Stimulated activated CD4-positive, alpha-beta T cell treated with anti-CD3 and anti-CD28 coated beads, Interleukin-12 subunit alpha, Interleukin-12 subunit beta, amount 100 ng/mL, for 4 hours (primary cell): ENCODE results near the gene YIPF6.
"Not testable (repeated sequence)": the region's sequence is repeated elsewhere in the genome, so short reads cannot be mapped to it uniquely, and the experiment has no call there.

Experiments
- DNase-seq: peaks from one replicate; pipeline ENCODE4 v3.0.0-alpha.2; 2020

The YIPF6 gene, protein sequence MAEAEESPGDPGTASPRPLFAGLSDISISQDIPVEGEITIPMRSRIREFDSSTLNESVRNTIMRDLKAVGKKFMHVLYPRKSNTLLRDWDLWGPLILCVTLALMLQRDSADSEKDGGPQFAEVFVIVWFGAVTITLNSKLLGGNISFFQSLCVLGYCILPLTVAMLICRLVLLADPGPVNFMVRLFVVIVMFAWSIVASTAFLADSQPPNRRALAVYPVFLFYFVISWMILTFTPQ

DNA sequence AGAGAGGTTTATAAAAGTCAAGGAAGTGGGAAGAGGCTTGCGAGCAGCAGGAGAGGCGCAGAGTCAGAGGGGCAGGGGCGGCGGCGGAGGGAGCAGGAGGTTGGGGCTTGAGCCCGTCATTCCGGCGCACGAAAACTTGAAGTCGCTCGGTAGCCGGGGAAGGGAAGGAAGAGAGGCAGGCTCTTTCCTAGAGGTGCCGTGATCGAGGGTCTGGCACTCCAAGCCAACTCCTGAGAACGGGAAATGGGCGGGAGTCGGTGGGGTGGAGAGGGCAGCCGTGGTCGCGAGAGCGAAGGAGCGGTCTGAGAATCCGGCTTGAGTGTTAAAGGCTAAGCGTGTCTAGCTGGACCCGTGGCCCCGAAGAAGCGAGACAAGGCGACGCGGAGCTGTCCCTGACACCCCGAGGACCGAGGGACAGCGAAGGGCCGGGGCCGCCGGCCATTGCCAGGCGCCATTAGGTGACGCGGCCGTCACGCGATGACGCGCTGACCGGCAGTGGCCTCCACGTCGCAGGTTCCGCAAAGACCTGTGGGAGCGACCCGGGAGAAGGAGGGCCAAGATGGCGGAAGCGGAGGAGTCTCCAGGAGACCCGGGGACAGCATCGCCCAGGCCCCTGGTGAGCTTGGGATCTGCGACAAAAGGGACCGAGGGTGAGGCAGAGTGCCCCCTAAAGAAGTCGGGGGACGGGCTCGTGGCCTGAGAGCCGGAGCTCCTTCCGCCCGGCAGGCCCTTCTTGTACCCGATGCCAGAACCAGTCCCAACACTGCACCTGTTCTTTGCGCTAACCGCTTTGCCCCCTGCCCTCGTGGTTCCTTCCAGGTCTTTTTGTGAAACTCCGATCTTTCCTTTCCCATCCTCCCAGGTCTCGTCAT lies at the start of gene YIPF6:
TSS of gene YIPF6 (plus strand) at position 544 of the 872 bp plus-strand sequence. CDS start at position 560, 16 bp downstream.
- DNase-seq, result peak; percentile 61

DNA sequence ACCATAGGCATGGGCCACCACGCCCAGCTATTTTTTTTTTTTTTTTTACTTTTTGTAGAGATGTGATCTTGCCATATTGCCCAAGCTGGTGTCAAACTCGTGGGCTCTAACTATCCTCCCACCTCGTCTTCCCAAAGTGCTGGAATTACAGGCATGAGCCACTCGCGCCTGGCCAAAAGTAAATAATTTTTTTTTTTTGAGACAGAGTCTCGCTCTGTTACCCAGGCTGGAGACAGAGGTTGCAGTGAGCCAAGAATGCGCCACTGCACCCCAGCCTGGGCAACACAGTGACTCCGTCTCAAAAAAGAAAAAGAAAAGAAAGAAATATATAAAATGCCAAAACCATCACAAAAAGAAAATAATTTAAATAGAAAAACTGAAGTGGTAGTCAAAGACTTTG lies 47.1 kb upstream of the YIPF6 start:
- DNase-seq, result no peak

DNA sequence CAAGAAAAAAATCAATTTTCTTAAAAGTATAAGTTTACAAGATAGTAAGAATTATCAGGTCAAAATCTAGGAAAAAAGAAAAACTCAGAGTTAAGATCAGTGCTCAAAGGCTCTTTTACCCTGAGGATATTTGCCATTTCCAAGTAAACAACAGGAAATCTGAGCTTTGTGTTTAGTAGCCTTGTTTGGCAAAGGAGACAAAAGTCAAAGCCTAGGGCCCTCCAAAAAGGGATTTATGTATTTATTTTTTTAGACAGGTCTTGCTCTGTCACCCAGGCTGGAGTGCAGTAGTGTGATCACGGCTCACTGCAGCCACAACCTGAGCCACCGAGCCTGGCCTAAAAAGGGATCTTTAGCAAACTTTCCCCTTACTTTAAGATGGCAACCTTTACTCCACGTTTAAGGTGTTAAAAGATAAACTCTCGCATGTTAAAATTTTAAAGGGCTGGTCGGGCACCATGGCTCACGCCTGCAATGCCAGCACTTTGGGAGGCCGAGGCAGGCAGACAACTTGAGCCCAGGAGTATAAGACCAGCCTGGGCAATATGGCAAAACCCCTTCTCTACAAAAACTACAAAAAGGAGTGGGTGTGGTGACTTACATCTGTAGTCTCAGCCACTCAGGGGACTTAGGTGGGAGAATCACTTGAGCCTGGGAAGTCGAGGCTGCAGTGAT lies 44.2 kb upstream of the YIPF6 start:
- no peak for DNase-seq

DNA sequence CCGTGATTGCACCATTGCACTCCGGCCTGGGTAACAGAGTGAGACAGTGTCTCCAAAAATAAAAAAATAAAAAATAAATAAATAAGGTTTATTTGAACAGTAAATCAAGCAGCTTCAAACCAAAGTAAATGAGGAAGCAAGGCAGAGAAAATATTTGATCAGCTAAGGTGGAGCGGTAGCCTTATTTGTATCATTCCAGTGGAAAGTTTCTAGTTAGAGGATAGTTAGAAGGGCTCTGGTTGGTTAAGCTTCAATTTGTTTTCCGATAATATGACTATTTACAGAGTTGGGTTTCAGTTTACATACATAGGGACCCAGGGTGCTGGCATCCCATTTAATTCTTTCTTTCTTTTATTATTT lies 43.7 kb upstream of the YIPF6 start:
- no peak for DNase-seq

DNA sequence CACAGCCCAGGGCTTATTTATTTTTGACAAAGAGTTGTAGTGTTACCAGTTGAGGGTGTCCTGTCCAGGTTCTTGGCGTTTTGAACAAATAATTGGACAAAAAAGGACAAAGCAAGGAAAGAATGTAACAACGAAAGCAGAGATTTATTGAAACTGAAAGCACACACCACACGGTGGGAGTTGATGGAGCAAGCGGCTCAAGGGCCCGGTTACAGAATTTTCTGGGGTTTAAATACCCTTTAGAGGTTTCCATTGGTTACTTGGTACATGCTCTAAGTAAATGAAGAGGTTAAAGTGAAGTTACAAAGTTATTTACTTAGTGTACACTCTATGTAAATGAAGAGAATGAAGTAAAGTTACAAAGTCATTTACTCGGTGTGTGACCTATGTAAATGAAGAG lies 37.8 kb upstream of the YIPF6 start:
- DNase-seq, result no peak

DNA sequence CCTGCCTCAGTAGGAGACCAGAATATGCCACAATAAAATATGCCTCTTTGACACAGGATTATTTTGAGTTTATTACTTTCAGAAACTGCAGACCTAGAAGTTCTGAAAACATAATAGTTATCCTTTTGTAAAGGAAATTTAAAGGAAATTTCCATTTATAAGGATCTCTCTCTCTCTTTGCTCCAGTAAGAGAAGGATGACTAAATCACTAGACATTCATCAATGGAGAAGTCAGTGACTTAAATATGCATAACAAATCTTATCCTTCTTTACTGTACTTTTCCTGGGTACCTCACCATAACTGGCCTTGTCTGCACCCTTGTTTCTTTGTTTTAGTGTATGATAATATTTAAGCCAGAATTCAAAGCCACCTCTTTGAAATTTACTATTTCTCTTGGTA lies 37.3 kb upstream of the YIPF6 start:
- no peak for DNase-seq

DNA sequence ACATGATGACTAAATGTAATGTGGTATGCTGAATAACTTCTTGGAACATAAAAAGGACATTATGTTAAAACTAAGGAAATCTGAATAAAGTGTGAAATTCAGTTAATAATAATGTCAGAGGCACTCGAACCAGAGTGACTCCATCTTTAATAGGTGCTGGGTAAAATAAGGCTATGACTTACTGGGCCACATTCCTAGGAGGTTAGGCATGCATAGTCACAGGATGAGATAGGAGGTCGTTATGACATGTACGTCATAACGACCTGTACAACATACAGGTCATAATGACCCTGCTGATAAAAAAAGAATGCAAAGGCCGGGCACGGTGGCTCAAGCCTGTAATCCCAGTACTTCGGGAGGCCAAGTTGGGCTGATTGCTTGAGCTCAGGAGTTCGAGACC lies 36.7 kb upstream of the YIPF6 start:
- no peak for DNase-seq

DNA sequence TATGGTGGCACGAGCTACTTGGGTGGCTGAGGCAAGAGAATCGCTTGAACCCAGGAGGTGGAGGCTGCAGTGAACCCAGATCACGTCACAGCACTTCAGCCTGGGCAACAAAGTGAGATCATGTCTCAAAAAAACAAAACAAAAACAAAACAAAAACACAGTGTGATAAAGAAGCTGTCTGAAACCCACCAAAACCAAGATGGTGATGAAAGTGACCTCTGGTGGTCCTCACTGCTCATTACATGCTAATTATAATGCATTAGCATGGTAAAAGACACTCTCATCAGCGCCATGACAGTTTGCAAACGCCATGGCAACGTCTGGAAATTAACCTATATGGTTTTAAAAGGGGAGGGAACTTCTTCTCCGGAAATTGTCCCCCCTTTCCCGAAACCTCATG lies 36.2 kb upstream of the YIPF6 start:
- no peak for DNase-seq

DNA sequence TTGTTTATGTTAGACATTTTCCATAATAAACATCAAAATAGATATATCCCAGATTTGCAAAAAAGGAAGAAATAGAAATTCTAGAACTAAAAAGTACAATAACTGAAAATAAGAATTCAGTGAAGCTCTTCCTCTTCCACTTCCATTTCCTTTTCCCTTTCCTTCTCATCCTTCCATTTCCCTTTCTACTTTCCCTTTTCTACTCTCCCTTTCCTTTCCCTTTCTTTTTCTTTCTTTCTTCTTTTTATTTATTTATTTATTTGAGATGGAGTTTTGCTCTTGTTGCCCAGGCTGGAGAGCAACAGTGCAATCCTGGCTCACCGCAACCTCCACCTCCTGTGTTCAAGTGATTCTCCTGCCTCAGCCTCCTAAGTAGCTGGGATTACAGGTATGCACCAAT lies 35.0 kb upstream of the YIPF6 start:
- DNase-seq, result no peak

DNA sequence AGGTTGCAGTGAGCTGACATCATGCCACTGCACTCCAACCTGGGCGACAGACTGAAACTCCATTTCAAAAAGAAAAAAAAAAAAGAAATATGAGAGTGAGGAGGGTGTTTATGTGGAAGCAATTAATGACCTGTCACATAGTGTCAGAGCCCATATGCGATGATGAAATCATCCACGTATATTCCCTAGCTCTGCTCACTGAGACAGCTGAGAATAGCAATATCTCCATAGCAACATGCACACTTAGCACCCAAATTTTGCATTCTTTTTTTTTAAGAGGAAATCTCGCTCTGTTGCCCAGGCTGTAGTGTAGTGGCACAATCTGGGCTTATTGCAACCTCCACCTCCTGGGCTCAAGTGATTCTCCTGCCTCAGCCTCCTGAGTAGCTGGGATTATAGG lies 34.1 kb upstream of the YIPF6 start:
- no peak for DNase-seq

DNA sequence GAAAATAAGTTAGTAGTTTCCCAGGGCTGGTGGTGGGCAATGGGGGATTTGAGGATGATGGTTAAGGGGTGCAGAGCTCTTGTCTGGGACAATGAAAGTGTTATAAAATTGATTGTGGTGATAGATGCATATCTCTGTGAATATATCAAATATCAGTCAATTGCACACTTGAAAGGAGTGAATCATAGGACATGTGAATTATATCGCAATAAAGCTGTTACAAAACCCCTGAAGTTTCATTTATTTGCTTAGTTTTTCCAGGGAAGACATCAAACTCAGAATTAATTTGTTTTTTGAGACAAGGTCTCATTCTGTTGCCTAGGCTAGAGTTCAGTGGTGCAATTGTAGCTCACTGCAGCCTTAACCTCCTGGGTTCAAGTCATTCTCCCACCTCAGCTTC lies 17.9 kb upstream of the YIPF6 start:
- no peak for DNase-seq

DNA sequence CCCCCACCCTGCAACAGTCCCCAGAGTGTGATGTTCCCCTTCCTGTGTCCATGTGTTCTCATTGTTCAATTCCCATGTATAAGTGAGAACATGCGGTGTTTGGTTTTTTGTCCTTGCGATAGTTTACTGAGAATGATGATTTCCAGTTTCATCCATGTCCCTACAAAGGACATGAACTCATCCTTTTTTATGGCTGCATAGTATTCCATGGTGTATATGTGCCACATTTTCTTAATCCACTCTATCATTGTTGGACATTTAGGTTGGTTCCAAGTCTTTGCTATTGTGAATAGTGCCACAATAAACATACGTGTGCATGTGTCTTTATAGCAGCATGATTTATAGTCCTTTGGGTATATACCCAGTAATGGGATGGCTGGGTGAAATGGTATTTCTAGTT lies 12.7 kb upstream of the YIPF6 start:
- DNase-seq, result not testable (repeated sequence)

DNA sequence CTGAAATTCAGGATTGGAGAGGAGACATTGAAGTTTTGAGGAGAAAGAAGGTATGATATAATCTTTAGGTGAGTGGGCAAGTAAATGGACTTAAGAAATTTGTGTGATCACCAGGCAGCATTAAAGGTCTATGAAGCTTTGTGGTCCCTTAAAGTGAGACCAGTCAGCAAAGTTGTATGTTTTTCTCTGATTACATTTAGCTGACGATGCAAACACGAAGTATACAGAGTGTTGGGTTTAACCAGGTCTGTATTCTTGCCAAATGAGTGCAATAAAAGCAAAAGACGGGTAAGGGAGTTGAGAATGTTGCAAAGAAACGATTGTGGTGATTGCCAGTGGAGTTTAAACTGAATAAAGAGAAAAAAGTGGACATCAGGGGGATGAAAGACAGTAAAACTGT lies 11.6 kb upstream of the YIPF6 start:
- no peak for DNase-seq

DNA sequence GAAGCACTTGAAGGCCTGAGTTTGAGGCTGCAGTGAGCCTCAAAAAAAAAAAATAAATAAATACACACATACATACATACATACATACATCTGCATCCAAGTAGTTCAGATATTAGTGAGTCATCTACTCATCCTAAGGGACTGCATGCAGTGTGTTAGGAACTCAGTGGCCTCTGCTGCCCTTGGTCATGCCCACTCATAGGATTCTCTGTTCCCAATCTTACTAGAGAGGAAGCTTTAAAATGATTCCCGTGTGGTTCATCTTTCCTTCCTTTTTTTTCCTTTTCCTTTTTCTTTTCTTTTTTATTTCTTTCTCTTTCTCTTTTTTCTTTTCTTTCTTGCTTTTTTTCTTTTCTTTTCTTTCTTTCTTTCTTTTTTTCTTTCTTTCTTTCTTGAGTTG lies 10.9 kb upstream of the YIPF6 start:
- DNase-seq, result no peak

DNA sequence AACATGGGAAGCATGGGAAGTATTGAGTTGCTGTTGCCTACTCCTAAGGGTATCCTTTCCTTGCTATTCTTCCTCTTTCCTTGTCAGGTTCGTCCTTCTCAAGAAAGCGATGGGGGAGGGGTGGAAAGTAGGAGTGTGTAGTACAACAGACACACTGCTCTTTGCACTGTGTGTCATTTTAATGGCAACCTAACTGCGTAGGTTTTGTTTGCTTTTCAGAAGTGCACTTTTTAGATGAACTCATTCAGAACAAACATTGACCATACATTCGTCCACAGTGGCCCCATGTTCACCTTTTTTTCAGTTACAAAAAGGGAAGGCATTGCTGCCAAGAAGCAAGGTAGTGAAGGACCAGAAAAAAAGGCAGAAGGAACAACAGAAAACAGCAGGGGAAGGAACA lies 10.2 kb upstream of the YIPF6 start:
- no peak for DNase-seq

DNA sequence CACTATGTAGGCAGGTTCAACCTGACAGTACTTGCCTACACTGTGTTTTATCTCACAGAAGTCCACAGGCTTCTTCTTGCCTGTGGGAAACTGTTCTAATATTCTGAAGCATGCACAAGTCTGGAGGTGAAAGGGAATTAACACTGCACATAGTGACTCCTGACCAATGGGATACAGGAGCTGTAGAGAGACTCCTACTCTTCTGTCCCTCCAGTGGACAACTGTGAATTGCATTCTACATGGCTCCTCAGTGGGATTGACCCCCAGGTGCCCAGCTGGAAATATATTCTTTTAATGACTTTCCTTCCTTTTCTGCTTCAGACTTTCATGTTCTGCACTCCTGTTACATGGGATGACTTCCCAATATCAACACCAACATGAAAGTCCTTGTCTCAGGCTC lies 8.2 kb upstream of the YIPF6 start:
- DNase-seq, result no peak

DNA sequence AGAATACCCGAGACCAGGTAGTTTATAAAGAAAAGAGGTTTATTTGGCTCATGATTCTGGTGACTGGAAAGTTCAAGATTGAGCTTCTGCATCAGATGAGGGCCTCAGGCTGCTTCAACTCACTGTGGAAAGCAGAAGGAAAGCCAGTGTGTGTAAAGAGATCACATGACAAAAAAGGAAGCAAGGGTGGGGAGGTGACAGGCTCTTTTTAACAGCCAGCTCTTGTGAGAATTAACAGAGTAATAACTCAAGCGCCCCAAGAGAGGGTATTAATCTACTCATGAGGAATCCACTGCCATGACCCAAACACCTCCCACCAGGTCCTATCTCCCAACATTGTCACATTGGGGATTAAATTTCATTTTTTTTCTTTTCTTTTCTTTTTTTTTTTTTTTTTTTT lies 6.3 kb upstream of the YIPF6 start:
- DNase-seq, result no peak

DNA sequence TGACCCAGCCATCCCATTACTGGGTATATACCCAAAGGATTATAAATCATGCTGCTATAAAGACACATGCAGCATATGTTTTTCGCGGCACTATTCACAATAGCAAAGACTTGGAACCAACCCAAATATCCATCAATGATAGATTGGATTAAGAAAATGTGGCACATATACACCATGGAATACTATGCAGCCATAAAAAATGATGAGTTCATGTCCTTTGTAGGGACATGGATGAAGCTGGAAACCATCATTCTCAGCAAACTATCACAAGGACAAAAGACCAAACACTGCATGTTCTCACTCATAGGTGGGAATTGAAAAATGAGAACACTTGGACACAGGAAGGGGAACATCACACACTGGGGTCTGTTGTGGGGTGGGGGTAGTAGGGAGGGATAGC lies 5.1 kb upstream of the YIPF6 start:
- not testable (repeated sequence) for DNase-seq

DNA sequence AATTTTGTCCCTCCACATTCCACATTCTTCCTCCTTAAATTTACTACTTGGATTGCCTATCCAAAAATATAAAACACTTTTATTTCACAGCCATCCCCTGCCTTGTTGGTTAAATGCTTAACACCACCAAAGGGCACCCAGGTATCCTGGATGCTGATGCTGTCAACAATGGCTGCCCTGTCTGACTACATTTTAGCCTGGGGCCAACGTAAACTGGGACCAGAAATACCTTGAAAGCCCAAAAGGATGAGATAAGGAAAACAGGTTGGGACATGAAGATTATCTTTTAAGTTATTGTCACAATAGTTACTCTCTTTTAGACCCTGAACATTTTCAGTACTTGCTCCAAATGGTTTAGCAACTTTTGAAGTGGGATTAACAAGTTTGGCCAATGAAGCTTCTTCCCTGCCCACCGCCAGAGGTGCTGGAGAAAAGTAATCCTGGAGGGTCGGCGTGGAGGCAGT lies 775 bp upstream of the YIPF6 start:
- DNase-seq, result no peak

DNA sequence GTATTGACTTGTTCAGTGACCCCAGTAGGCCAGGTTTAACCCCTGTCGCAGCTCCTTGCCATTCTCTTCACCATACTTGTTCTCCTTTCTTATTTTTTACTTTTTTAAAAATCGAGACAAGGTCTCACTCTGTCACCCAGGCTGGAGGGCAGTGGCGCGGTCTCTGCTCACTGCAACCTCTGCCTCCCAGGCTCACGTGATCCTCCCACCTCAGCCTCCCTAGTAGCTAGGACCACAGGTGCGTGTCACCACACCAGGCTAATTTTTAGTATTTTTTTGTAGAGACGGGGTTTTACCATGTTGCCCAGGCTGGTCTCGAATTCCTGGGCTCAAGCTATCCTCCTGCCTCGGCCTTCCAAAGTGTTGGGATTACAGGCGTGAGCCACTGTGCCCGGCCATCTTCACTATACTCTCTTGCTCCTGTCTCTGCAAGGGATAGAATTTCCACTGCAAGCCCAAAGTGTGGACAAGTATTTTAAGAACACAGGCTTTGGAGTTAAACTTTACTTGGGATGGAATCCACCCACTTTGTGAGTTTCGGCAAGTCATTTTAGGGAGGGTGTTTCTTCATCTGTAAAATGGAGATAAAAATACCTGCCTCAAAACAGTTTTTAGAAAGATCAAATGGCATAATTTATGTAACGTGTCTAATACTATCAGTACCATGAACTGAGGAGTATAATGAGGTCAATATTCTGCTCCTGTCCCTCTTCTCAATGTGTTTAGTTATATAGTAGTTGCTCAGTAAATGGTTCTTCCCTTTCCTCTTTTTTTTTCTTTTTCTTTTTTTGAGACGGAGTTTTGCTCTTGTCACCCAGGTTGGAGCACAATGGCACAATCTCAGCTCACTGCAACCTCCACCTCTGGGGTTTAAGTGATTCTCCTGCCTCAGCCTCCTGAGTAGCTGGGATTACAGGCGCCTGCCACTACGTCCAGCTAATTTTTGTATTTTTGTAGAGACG lies 973 bp downstream of the YIPF6 start:
- DNase-seq, result no peak

DNA sequence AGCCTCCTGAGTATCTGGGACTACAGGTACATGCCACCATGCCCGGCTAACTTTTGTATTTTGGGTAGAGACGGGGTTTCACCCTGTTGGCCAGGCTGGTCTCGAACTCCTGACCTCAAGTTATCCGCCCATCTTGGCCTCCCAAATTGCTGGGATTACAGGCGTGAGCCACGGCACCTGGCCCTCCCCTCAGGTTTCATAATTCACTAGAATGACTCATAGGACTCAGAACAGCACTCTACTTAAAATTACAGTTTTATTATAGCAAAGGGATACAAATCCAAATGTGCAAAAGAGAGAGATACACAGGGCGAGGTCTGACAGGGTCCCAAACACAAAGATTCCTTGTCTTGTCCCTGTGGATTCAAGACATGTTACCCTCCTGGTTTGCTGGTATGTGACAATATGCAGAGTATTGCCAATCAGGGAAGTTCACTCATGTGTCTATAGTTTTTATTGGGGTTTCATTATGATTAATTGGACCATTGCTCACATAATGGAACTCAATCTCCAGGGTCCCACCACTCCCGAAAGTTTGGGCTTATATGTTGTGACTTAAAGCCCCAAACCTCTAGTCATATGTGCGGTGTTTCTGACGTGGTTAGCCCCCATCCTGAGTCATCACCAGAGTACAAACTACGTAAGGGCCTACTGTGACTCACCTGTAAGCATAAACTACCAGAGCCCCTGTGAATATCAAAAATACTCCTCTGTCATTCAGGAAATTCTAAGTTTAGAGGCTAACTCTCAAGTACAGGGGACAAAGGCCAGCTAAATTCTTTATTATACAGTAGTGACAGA lies 5.2 kb downstream of the YIPF6 start:
- DNase-seq, result peak; percentile 31

DNA sequence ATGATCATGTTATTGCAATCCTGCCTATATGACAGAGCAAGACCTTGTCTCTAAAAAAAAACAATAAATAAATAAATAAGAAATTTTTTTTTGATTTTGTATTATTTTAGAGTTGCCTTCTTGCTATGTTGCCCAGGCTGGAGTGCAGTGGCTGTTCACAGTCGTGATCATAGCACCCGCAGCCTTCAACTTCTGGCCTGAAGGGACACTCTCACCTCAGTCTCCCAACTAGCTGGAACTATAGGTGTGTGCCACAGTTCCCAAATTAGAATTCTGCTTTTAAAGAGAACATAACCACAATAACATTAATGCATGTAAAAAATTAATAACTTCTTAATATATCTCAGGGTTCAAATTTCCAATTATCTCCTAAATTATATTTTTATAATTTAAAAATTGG lies 7.8 kb downstream of the YIPF6 start:
- DNase-seq, result no peak
